Endothelial cell of hepatic sinusoid (primary cell): Measurements from ENCODE around the gene DKK3.
"Not testable (repeated sequence)": the region's sequence is repeated elsewhere in the genome, so short reads cannot be mapped to it uniquely, and the experiment has no call there.

Experiments used
- in situ Hi-C: cut with HindIII; loops from 2 replicates; pipeline ENCODE4 v1.10.0; 2017; ENCODE audit warnings: low sequenced_read_pairs

DKK3 gene

GRCh38 chr11:12007769-12008737 lies at the start of gene DKK3:
Gene DKK3, minus strand, starts transcription at chr11:12008626. Its CDS starts 44 bp downstream, at chr11:12008582.
- in situ Hi-C loops: loop anchor here (5.0 kb wide), 1 partner anchor 51 kb away; no protein-coding TSS in a partner anchor

GRCh38 chr11:12057299-12057980 lies 49.0 kb upstream of the DKK3 start:
- in situ Hi-C loops: no loop called here

- in situ Hi-C loops: no loop called here
These were observed 47.7 kb upstream of the DKK3 start for GRCh38 chr11:12056119-12056518.

- in situ Hi-C loops: no loop called here
These were observed 45.4 kb upstream of the DKK3 start for GRCh38 chr11:12053606-12054361.

- in situ Hi-C loops: no loop called here
These were observed 44.5 kb upstream of the DKK3 start for GRCh38 chr11:12052676-12053605.

GRCh38 chr11:12051287-12051662 lies 42.8 kb upstream of the DKK3 start:
- in situ Hi-C loops: no loop called here

- in situ Hi-C loops: no loop called here
These were observed 42.3 kb upstream of the DKK3 start for GRCh38 chr11:12050470-12051286.

- in situ Hi-C loops: loop anchor here (5.0 kb wide), 1 partner anchor 38 kb away; no protein-coding TSS in a partner anchor
These were observed 40.7 kb upstream of the DKK3 start for GRCh38 chr11:12048936-12049790.

- in situ Hi-C loops: loop anchor here (5.0 kb wide), 1 partner anchor 41 kb away; no protein-coding TSS in a partner anchor
These were observed 38.3 kb upstream of the DKK3 start for GRCh38 chr11:12046636-12047236.

- in situ Hi-C loops: loop anchor here (5.0 kb wide), 1 partner anchor 41 kb away; no protein-coding TSS in a partner anchor
These were observed 37.6 kb upstream of the DKK3 start for GRCh38 chr11:12045914-12046635.

GRCh38 chr11:12044799-12045198 lies 36.4 kb upstream of the DKK3 start:
- in situ Hi-C loops: loop anchor here (5.0 kb wide), 1 partner anchor 43 kb away; no protein-coding TSS in a partner anchor

- in situ Hi-C loops: no loop called here
These were observed 35.7 kb upstream of the DKK3 start for GRCh38 chr11:12043959-12044791.

GRCh38 chr11:12043221-12043620 lies 34.8 kb upstream of the DKK3 start:
- in situ Hi-C loops: no loop called here

GRCh38 chr11:12042215-12042676 lies 33.8 kb upstream of the DKK3 start:
- in situ Hi-C loops: no loop called here

GRCh38 chr11:12040719-12041118 lies 32.3 kb upstream of the DKK3 start:
- in situ Hi-C loops: not testable (repeated sequence)

GRCh38 chr11:12032968-12033367 lies 24.5 kb upstream of the DKK3 start:
- in situ Hi-C loops: no loop called here
